Epithelial cell of esophagus (primary cell): ENCODE measurements around the gene BMPR1A.

Experiments used
- DNase-seq: peaks from one replicate; pipeline ENCODE4 v3.0.0; 2010; ENCODE audit warnings: low read depth
- H3K4me3 ChIP-seq: 2 replicates; pipeline ENCODE4 v1.5.1; 2011; ENCODE audit warnings: mild to moderate bottlenecking, low read length, control low read depth
- CTCF ChIP-seq: IDR thresholded peaks from 2 replicates; pipeline ENCODE4 v1.5.1; 2011; ENCODE audit warnings: low read depth, mild to moderate bottlenecking, low read length, control low read depth, inconsistent platforms; ENCODE audit not compliant: insufficient read depth; ENCODE audit errors: missing control alignments

The BMPR1A gene

GRCh38 chr10:86710987-86711512, 45.4 kb upstream of the BMPR1A start:
- peak; percentile 51 for TF ChIP-seq CTCF
- H3K4me3 ChIP-seq: peak overlapping the region; percentile 53
- peak; percentile 87 for DNase-seq

GRCh38 chr10:86711513-86712316, 44.7 kb upstream of the BMPR1A start:
- TF ChIP-seq CTCF: no peak
- H3K4me3 ChIP-seq: peak overlapping the region; percentile 53
- DNase-seq: peak; percentile 52

- H3K4me3 ChIP-seq: peak overlapping the region; percentile 53
- TF ChIP-seq CTCF: no peak
- DNase-seq: no peak
Observed at GRCh38 chr10:86712317-86712707, 44.1 kb upstream of the BMPR1A start.

GRCh38 chr10:86715156-86715795, 41.1 kb upstream of the BMPR1A start:
- H3K4me3 ChIP-seq: no peak overlapping the region
- TF ChIP-seq CTCF: no peak
- no peak for DNase-seq

- DNase-seq: no peak
- TF ChIP-seq CTCF: no peak
- H3K4me3 ChIP-seq: no peak overlapping the region
Observed at GRCh38 chr10:86715836-86716235, 40.6 kb upstream of the BMPR1A start.

- no peak for TF ChIP-seq CTCF
- DNase-seq: no peak
Observed at GRCh38 chr10:86716466-86716865, 40.0 kb upstream of the BMPR1A start.

GRCh38 chr10:86718556-86718955, 37.9 kb upstream of the BMPR1A start:
- H3K4me3 ChIP-seq: no peak overlapping the region
- no peak for TF ChIP-seq CTCF
- no peak for DNase-seq

More at GRCh38 chr10:86716466-86716865, 40.0 kb upstream of the BMPR1A start:
- H3K4me3 ChIP-seq: no peak overlapping the region
